ACHN (cell line): Measurements from ENCODE around the gene MAZ.
A peak's percentile ranks its signal among the peaks of the same experiment; 100 is the strongest.
"Not testable (repeated sequence)": the region's sequence is repeated elsewhere in the genome, so short reads cannot be mapped to it uniquely, and the experiment has no call there.

Source experiments
- DNase-seq: peaks from one replicate; pipeline ENCODE4 v3.0.0-alpha.2; 2015
- in situ Hi-C: cut with HindIII; loops from 2 replicates; pipeline ENCODE4 v1.10.0; 2017; ENCODE audit warnings: low sequenced_read_pairs, low pct_ligation_motif_present, low pct_unique_long_range_greater_than_20kb

The MAZ gene

GRCh38 chr16:29783094-29783953 is 23.0 kb upstream of the MAZ start:
- not testable (repeated sequence) for DNase-seq

DNA sequence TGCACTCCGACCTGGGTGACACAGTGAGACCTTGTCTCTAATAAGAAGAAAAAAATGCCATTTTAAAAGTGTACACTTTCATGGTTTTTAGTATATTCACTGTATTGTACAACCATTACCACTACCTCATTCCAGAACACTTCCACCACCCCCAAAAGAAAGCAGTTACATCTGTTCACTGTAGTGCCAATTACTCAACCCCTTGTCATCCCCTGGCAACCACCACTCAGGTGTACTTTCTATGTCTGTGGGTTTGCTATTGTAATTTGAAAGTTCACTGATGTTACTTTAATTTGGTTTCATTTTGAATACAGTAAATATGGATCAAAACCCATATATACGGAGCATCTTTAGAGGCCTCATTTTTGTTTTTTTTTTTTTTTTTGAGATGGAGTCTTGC is 22.2 kb upstream of the MAZ start:
- in situ Hi-C loops = no loop called here
- no peak for DNase-seq

More at GRCh38 chr16:29783094-29783953, 23.0 kb upstream of the MAZ start:
- in situ Hi-C loops = not testable (repeated sequence)

DNA sequence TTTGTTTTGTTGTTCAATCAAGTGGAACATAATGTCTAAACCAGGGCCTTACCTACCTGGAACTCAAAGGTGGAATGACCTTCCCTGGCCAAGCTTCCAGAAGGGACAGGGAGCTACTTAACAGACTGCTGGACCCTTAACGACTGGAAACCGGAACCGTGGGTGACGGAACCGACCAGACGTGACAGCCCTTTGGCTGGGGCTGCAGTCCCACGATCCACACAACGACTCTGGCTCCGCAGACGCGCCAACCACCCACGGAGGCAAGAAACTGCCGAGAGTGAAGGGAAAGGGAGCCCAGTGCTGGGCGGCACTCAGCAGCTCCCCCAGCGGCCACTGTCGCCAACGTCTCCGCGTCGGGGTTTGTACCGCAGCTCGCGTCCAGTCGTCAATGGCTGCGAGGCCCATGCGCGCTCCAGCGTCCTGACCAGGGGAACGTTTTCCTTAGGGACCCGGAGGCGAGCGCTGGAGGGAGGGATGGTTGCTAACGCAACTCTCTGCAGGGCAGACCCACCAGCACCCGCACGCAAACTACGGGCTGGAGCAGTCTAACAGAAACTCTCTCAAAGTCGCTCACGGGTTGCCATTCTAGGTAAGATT is 21.3 kb upstream of the MAZ start:
- no peak for DNase-seq
- in situ Hi-C loops = no loop called here

DNA sequence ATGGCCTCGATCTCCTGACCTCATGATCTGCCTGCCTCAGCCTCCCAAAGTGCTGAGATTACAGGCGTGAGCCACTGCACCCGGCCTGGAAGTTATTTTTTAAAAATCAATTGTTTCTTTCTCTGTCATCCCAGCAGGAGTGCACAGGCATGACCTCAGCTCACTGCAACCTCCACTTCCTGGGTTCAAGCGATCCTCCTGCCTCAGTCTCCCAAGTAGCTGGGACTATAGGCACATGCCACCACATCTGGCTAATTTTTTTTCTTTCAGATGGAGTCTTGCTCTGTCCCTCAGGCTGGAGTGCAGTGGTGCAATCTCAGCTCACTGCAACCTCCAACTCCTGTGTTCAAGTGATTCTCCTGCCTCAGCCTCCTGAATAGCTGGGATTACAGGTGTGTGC is 19.2 kb upstream of the MAZ start:
- in situ Hi-C loops, DNase-seq: not testable (repeated sequence)

GRCh38 chr16:29789775-29790182 is 16.6 kb upstream of the MAZ start:
- in situ Hi-C loops = no loop called here
- peak; percentile 35 for DNase-seq

- peak; percentile 99 for DNase-seq
These were observed 16.0 kb upstream of the MAZ start, which contains the start of gene KIF22 for GRCh38 chr16:29790183-29790948. Gene KIF22 (plus strand): TSS chr16:29790751. CDS start chr16:29790760, 9 bp downstream.

GRCh38 chr16:29790949-29791844 is 15.1 kb upstream of the MAZ start:
- in situ Hi-C loops = no loop called here
- peak; percentile 30 for DNase-seq

More at GRCh38 chr16:29790183-29790948, 16.0 kb upstream of the MAZ start, which contains the start of gene KIF22:
- in situ Hi-C loops = no loop called here

GRCh38 chr16:29791845-29792807 is 14.2 kb upstream of the MAZ start:
- in situ Hi-C loops = no loop called here
- no peak for DNase-seq

- in situ Hi-C loops, DNase-seq: not testable (repeated sequence)
These were observed 13.2 kb upstream of the MAZ start for GRCh38 chr16:29793153-29793552.

DNA sequence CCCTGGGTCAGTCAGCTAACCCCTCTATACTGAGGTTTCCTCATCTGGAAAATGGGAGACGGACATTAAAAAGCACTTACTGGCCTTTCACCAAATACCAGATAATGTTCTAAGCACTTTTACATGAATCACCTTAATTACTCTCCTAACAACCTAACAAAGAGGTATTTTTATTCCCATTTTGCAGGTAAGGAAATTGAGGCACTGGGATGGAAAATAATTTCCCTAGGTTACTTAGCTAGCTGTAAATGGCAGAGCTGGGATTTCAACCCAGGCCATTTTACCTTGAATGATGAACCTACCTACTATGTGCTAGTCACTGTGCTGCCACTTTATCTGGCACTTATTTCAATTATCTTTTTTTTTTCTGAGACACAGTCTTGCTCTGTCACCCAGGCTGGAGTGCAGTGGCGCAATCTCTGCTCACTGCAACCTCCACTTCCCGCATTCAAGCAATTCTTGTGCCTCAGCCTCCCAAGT is 12.1 kb upstream of the MAZ start:
- DNase-seq = no peak
- in situ Hi-C loops = no loop called here

DNA sequence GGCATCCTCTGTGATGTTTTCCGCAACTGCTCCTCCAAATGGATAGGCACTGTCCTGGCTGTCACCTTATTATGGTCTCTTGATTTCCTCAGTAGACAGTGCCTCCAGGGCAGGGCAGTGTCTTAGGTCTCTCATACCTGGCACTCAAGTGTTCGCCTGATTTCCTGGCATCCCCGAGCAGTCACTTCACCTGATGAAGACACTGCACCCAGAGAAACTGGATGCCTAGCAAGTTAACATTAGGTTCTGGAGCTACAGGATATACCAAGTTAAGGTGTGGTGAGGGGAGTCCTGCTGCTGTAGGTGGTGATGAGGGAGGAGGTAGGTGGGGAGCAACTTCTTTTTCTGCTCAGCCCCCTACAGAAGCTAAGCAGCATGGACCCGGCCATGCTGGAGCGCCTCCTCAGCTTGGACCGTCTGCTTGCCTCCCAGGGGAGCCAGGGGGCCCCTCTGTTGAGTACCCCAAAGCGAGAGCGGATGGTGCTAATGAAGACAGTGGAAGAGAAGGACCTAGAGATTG is 3.9 kb upstream of the MAZ start:
- DNase-seq = no peak

DNA sequence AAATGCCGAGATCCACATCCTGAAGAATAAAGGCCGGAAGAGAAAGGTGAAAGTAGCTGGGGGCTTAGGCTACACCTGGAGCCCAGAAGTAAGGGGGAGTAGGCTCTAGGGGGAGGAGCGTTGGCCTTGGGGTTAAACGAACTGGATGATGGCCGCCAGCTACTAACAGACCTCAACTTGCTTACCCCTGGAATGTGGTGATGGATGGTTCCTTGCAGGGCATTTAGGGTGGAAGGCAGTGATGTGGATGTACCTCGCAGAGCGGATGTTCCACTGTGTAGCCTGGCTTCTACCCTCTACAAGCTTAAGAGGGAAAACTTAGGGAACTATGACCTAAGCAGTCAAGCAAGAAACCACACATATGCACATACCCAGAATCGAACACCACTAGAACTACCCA is 2.3 kb upstream of the MAZ start:
- DNase-seq = peak; percentile 33
- in situ Hi-C loops = no loop called here

More for the DNA sequence above, 3.9 kb upstream of the MAZ start:
- in situ Hi-C loops = no loop called here

DNA sequence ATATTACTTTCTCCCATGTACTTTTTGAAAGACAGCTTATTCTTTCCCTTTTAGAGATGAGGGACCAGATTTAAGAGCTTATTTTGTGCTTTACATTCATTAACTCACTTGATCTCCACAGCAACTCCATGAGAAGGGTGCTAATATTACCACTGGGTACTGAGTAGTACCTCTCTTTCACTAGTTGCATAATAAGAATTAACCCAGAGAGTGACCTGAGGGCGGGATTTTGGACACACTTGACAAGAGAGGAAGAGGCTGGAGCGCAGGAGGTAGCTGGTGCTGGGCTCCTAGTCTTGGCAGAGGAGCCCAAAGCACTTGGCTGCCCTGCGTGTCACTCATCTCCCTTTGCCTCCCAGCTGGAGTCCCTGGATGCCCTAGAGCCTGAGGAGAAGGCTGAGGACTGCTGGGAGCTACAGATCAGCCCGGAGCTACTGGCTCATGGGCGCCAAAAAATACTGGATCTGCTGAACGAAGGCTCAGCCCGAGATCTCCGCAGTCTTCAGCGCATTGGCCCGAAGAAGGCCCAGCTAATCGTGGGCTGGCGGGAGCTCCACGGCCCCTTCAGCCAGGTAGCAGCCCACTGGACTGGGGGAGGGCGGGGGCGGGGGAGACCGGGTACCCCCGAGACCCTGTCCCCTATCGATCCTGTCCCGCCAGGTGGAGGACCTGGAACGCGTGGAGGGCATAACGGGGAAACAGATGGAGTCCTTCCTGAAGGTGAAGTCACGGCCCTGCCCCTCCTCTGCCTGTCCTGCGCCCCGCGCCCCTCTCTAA is 1.7 kb upstream of the MAZ start:
- DNase-seq = peak; percentile 66
- in situ Hi-C loops = no loop called here

DNA sequence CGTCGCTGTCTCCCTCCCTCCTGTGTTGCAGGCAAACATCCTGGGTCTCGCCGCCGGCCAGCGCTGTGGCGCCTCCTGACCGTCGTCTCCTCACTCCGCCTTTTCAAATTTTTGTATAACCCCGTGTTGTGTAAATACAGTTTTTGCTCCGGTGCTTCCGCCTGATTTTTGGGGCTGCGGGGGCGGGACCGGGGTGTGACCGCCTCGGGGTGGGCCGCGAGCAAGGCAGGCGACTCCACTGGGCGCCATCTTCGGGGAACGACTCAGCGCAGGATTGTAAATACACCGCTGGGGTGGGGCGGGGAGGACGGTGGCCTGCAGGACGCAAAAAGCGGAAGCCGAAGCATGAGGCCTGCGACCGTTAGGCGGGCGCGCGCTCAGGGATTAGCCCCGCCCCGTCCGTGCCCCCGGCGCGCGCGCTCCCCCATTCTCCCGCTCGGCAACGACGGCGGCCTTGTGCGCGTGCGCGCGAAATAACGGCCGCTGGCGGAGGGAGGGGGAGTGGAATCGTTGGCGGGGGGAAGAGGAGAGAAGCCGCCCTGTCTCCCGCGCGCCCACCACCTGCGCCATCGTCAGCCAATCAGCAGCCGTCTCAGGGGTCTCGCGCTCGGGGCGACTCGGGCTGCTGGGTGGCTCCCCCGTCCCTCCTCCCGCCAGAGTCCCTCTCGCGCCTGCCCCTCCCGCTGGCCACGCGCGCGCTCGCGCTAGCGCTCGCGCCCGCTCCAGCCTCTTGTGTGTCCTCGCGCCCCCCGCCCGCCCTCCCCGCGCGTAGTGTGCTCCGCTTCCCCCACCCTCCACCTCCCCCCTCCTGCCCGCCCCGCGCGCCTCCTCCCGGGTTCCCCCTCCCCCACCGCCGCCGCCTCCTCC is 864 bp upstream of the MAZ start:
- peak; percentile 98 for DNase-seq

More for the DNA sequence above, 864 bp upstream of the MAZ start:
- in situ Hi-C loops = no loop called here
